Fibroblast of lung (primary cell): ENCODE results near the gene SCN8A.

Source experiments
- EZH2 ChIP-seq: IDR thresholded peaks from 2 replicates; pipeline ENCODE4 v1.5.1; 2012; ENCODE audit warnings: low read length, control low read depth, mild to moderate bottlenecking; ENCODE audit errors: missing control alignments
- TF ChIP-seq, protein P1 (sequence below), 2 donors: IDR thresholded peaks in 1 of 2; conservative IDR thresholded peaks in 1 of 2; 1 replicate in 1 of 2; 2 replicates in 1 of 2; pipeline ENCODE4 v1.5.1; 2011 to 2012; ENCODE audit warnings: low read length in 2 of 2, control low read depth in 1 of 2, inconsistent platforms in 1 of 2, low read depth in 1 of 2, mild to moderate bottlenecking in 1 of 2

DNA sequence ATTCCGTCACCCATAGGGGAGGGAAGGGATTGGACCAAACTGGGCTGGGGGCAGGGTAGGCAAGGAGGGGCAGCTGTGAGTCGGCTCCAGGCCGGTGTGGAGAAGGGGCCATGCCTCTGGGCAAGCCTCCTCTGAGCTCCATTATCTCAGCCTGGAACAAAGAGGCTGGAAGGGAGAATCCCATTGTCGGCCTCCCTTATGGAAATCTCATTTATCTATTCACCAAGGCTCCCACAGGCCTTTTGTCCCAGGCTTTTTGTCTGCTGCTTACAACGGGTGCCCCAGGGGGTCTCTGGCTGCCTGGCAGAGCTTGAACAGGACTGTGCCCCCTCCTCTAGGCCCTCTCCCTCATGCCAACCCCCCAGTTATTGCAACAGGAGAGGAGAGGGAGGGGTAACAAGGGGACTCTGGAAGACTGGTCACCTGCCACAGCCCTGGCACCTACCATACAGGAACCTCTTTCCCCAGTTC lies 238.0 kb downstream of the SCN8A start:
- TF ChIP-seq, protein P1, sequence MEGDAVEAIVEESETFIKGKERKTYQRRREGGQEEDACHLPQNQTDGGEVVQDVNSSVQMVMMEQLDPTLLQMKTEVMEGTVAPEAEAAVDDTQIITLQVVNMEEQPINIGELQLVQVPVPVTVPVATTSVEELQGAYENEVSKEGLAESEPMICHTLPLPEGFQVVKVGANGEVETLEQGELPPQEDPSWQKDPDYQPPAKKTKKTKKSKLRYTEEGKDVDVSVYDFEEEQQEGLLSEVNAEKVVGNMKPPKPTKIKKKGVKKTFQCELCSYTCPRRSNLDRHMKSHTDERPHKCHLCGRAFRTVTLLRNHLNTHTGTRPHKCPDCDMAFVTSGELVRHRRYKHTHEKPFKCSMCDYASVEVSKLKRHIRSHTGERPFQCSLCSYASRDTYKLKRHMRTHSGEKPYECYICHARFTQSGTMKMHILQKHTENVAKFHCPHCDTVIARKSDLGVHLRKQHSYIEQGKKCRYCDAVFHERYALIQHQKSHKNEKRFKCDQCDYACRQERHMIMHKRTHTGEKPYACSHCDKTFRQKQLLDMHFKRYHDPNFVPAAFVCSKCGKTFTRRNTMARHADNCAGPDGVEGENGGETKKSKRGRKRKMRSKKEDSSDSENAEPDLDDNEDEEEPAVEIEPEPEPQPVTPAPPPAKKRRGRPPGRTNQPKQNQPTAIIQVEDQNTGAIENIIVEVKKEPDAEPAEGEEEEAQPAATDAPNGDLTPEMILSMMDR (conservative IDR thresholded peaks at IDR 0.05 in 1 of 2, IDR thresholded peaks at IDR 0.05 in 1 of 2; ENCODE audit: low read depth in 1 of 2, low read length in 2 of 2): no peak
- no peak for TF ChIP-seq EZH2
